Measurements from ENCODE around the gene JARID2. TPM values are rescaled to one million over a fixed set of nuclear protein-coding genes. Genes with fewer than 3 reads are reported as not detected.
"Not testable (repeated sequence)": the region's sequence is repeated elsewhere in the genome, so short reads cannot be mapped to it uniquely, and the experiment has no call there.

JARID2 gene
- total RNA-seq, 4 donors from 2014 or later: 6.6 to 8.1 (median 7.5) TPM

- H3K9me3 ChIP-seq: no peaks in the 10 kb centered on the region
- TF ChIP-seq POLR2A (IDR thresholded peaks at IDR 0.05) (no peak), CTCF (IDR thresholded peaks at IDR 0.05) (no peak)
- H3K27ac ChIP-seq: no peak overlapping the region
Observed at GRCh38 chr6:15292721-15293302, 46.9 kb downstream of the JARID2 start.

GRCh38 chr6:15293674-15294073, 47.8 kb downstream of the JARID2 start:
- Histone ChIP-seq H3K4me3 (replicated peaks in 1 of 3) (no peak overlapping the region), H3K27ac (no peak overlapping the region), H3K36me3 (no peaks in the 10 kb centered on the region), H3K27me3 (no peaks in the 10 kb centered on the region), H3K4me1 (peaks cover 3 to 17% of the 10 kb centered on the region in 2 donors), H3K9me3 (no peaks in the 10 kb centered on the region)
- WGBS, 2 donors: 77 to 85% methylated on average over 2 of the region's 2 CpGs
- no peak for DNase-seq
- TF ChIP-seq POLR2A (IDR thresholded peaks at IDR 0.05) (no peak), CTCF (IDR thresholded peaks at IDR 0.05) (no peak)
- intact Hi-C loops (cut with DNase I): no loop called here

More at GRCh38 chr6:15292721-15293302, 46.9 kb downstream of the JARID2 start:
- peaks cover 3 to 9% of the 10 kb centered on the region in 2 donors for H3K4me1 ChIP-seq
- H3K36me3 ChIP-seq: no peaks in the 10 kb centered on the region
- no peaks in the 10 kb centered on the region for H3K27me3 ChIP-seq
- DNase-seq: no peak
- intact Hi-C loops (cut with DNase I): no loop called here
- H3K4me3 ChIP-seq (replicated peaks in 1 of 3): no peak overlapping the region
- WGBS, 2 donors: 79 to 84% methylated on average over 7 of the region's 7 CpGs

GRCh38 chr6:15294504-15294903, 48.6 kb downstream of the JARID2 start:
- Histone ChIP-seq H3K27me3 (no peaks in the 10 kb centered on the region), H3K27ac (no peak overlapping the region), H3K4me1 (peaks cover 3 to 17% of the 10 kb centered on the region in 2 donors), H3K36me3 (no peaks in the 10 kb centered on the region), H3K4me3 (replicated peaks in 1 of 3) (no peak overlapping the region), H3K9me3 (no peaks in the 10 kb centered on the region)
- TF ChIP-seq CTCF (IDR thresholded peaks at IDR 0.05): no peak
- no peak for TF ChIP-seq POLR2A (IDR thresholded peaks at IDR 0.05)
- no peak for DNase-seq
- WGBS, 2 donors: 98 to 99% methylated on average over 5 of the region's 5 CpGs
- intact Hi-C loops (cut with DNase I): no loop called here

GRCh38 chr6:15296249-15296648, 50.4 kb downstream of the JARID2 start:
- TF ChIP-seq POLR2A (IDR thresholded peaks at IDR 0.05) (no peak), CTCF (IDR thresholded peaks at IDR 0.05) (no peak)
- no peak overlapping the region for H3K4me3 ChIP-seq (replicated peaks in 1 of 3)
- peaks cover 3 to 17% of the 10 kb centered on the region in 2 donors for H3K4me1 ChIP-seq
- no peaks in the 10 kb centered on the region for H3K36me3 ChIP-seq
- H3K9me3 ChIP-seq: no peaks in the 10 kb centered on the region
- 68 to 69% methylated on average over 5 of the region's 5 CpGs for WGBS, 2 donors
- intact Hi-C loops (cut with DNase I): no loop called here
- H3K27ac ChIP-seq: no peak overlapping the region
- H3K27me3 ChIP-seq: no peaks in the 10 kb centered on the region
- no peak for DNase-seq

GRCh38 chr6:15296735-15297134, 50.9 kb downstream of the JARID2 start:
- H3K4me3 ChIP-seq (replicated peaks in 1 of 3): no peak overlapping the region
- no peak for DNase-seq
- peaks cover 3 to 17% of the 10 kb centered on the region in 2 donors for H3K4me1 ChIP-seq
- H3K27ac ChIP-seq: no peak overlapping the region
- no peaks in the 10 kb centered on the region for H3K36me3 ChIP-seq
- H3K27me3 ChIP-seq: no peaks in the 10 kb centered on the region
- TF ChIP-seq CTCF (IDR thresholded peaks at IDR 0.05): no peak
- no peak for TF ChIP-seq POLR2A (IDR thresholded peaks at IDR 0.05)
- no peaks in the 10 kb centered on the region for H3K9me3 ChIP-seq
- intact Hi-C loops (cut with DNase I): no loop called here
- 81 to 89% methylated on average over 2 of the region's 2 CpGs for whole genome bisulfite sequencing, 2 donors

- H3K36me3 ChIP-seq; DNase-seq; H3K27me3 ChIP-seq; H3K27ac ChIP-seq; intact Hi-C loops (cut with DNase I); H3K9me3 ChIP-seq; H3K4me3 ChIP-seq (replicated peaks in 1 of 3): not testable (repeated sequence)
- H3K4me1 ChIP-seq: peaks cover 3 to 17% of the 10 kb centered on the region in 2 donors
- 85 to 86% methylated on average over 12 of the region's 12 CpGs for WGBS, 2 donors
Observed at GRCh38 chr6:15297167-15297566, 51.3 kb downstream of the JARID2 start.

All from thyroid gland (tissue), 4 donors.